Rectal smooth muscle tissue (tissue), 1 donor: Measurements from ENCODE around the gene SHROOM3.

Source experiments
- H3K27ac ChIP-seq: one replicate; pipeline ENCODE4 v1.7.0; 2013; ENCODE audit warnings: low read depth, low read length, inconsistent platforms
- H3K27me3 ChIP-seq: one replicate; pipeline ENCODE4 v1.7.0; 2013; ENCODE audit warnings: low read length; ENCODE audit not compliant: control insufficient read depth, insufficient read depth
- H3K36me3 ChIP-seq: one replicate; pipeline ENCODE4 v1.7.0; 2013; ENCODE audit warnings: low read length; ENCODE audit not compliant: control insufficient read depth, insufficient read depth
- H3K4me1 ChIP-seq: one replicate; pipeline ENCODE4 v1.7.0; 2013; ENCODE audit warnings: low read length; ENCODE audit not compliant: control insufficient read depth, insufficient read depth
- H3K4me3 ChIP-seq: one replicate; pipeline ENCODE4 v1.7.0; 2013; ENCODE audit warnings: low read length
- H3K9ac ChIP-seq: one replicate; pipeline ENCODE4 v1.7.0; 2013; ENCODE audit warnings: low read length

SHROOM3 gene

DNA sequence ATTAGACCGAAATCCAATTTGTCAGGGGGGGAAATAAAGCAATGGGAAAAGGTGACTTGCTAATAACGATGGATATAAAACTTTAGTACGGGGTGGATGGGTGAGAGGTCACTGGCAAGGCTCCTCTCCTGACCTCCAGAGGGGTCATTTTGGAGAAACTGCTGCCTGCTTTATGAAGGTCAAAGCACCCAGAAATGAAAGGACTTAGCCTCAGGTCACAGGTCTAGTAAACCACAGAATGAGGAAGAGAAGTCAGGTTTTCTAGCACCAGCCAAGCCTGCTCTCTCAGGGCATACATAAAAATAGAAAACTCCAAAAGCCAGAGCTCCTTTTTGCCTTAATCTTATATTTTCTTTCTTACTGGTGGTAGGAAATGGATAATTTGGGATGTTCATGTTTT lies 134.2 kb downstream of the SHROOM3 start:
- no peaks in the 10 kb centered on the region for H3K36me3 ChIP-seq
- no peaks in the 10 kb centered on the region for H3K27me3 ChIP-seq
- peaks cover 3% of the 10 kb centered on the region for H3K4me1 ChIP-seq
- no peak overlapping the region for H3K9ac ChIP-seq
- no peak overlapping the region for H3K27ac ChIP-seq
- H3K4me3 ChIP-seq, result no peak overlapping the region

GRCh38 chr4:76569706-76570105 lies 134.7 kb downstream of the SHROOM3 start:
- no peak overlapping the region for H3K9ac ChIP-seq
- H3K27ac ChIP-seq, result no peak overlapping the region
- H3K27me3 ChIP-seq, result no peaks in the 10 kb centered on the region

GRCh38 chr4:76570141-76570973 lies 135.3 kb downstream of the SHROOM3 start:
- Histone ChIP-seq H3K36me3 (no peaks in the 10 kb centered on the region), H3K9ac (no peak overlapping the region), H3K4me3 (no peak overlapping the region), H3K4me1 (peaks cover 3% of the 10 kb centered on the region), H3K27ac (no peak overlapping the region), H3K27me3 (no peaks in the 10 kb centered on the region)

More at GRCh38 chr4:76569706-76570105, 134.7 kb downstream of the SHROOM3 start:
- Histone ChIP-seq H3K36me3 (no peaks in the 10 kb centered on the region), H3K4me1 (peaks cover 3% of the 10 kb centered on the region), H3K4me3 (no peak overlapping the region)

GRCh38 chr4:76571274-76571673 lies 136.2 kb downstream of the SHROOM3 start:
- Histone ChIP-seq H3K36me3 (no peaks in the 10 kb centered on the region), H3K4me3 (no peak overlapping the region), H3K27me3 (no peaks in the 10 kb centered on the region), H3K9ac (no peak overlapping the region), H3K4me1 (peaks cover 3% of the 10 kb centered on the region), H3K27ac (no peak overlapping the region)

GRCh38 chr4:76572224-76572623 lies 137.2 kb downstream of the SHROOM3 start:
- no peak overlapping the region for H3K27ac ChIP-seq
- no peak overlapping the region for H3K4me3 ChIP-seq
- H3K4me1 ChIP-seq, result peaks cover 3% of the 10 kb centered on the region
- H3K36me3 ChIP-seq, result no peaks in the 10 kb centered on the region
- H3K9ac ChIP-seq, result no peak overlapping the region
- no peaks in the 10 kb centered on the region for H3K27me3 ChIP-seq

DNA sequence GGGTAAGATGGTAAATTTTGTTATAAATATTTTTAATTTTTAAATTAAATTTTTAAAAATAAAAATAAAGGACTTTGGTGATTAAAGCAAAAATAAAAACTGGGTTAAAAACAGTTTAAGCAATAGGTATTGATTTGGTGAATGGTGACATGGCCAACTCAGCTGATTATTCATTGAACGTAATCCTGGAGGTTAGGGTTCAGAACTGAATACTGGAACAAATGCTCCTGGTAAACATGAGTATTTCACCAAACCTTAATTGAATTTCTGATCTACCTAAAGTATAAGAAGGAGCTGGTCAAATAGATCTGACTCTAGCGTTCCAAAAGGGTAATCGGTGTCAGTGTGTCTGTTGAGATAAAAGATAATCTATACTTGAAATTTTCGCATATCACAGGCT lies 141.8 kb downstream of the SHROOM3 start:
- H3K4me3 ChIP-seq, result no peak overlapping the region
- H3K36me3 ChIP-seq, result no peaks in the 10 kb centered on the region
- H3K27ac ChIP-seq, result no peak overlapping the region
- no peaks in the 10 kb centered on the region for H3K4me1 ChIP-seq
- no peak overlapping the region for H3K9ac ChIP-seq
- H3K27me3 ChIP-seq, result no peaks in the 10 kb centered on the region

GRCh38 chr4:76578002-76578560 lies 143.1 kb downstream of the SHROOM3 start:
- Histone ChIP-seq H3K27me3 (no peaks in the 10 kb centered on the region), H3K36me3 (no peaks in the 10 kb centered on the region), H3K4me3 (no peak overlapping the region), H3K9ac (no peak overlapping the region), H3K4me1 (no peaks in the 10 kb centered on the region), H3K27ac (no peak overlapping the region)

GRCh38 chr4:76579596-76580375 lies 144.8 kb downstream of the SHROOM3 start:
- H3K4me1 ChIP-seq, result peaks cover 6% of the 10 kb centered on the region
- H3K4me3 ChIP-seq, result no peak overlapping the region
- H3K27ac ChIP-seq, result no peak overlapping the region
- no peaks in the 10 kb centered on the region for H3K27me3 ChIP-seq
- no peak overlapping the region for H3K9ac ChIP-seq
- no peaks in the 10 kb centered on the region for H3K36me3 ChIP-seq

DNA sequence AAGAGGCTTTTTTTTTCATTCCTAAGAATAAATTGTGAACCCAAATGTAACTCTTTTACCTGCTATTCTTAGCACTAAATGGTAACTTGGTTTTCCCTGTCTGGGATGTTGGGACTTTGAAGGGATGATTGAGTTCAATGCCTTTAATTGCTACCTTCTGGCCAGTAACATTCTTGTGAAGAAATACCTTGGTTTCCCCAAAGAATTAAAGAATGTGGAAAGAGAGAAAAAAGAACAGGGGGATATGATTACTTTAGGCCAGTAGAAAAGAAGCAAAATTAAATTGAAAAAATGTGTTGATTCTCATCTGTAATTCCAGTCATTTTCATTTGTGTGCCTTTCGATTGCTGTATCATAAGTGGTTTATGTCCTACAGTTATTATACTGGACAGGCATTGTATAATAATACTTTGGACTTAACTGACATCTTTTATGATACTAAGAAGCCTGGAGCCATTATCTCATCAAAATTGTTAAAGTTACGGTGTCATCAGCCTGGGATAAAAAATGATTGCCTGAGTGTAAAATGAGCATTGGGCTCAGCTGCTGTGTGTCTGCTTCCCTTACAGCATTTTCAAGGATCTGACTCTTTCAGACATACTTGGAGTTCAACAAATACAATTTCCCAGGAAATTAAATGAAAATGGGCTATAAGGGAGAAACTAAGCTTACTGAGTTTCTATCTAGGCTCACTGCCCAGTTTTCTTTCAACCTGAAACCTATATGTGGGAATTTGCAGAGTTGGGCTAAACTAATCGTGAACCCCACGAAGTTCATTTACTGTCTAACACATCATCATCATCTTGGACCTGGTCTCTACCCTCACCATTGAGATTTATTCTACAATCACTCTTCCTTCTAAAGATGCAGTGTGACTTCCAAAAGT lies 146.3 kb downstream of the SHROOM3 start:
- no peaks in the 10 kb centered on the region for H3K36me3 ChIP-seq
- no peak overlapping the region for H3K27ac ChIP-seq
- no peak overlapping the region for H3K9ac ChIP-seq
- H3K27me3 ChIP-seq, result no peaks in the 10 kb centered on the region
- H3K4me1 ChIP-seq, result peaks cover 13% of the 10 kb centered on the region
- H3K4me3 ChIP-seq, result no peak overlapping the region

DNA sequence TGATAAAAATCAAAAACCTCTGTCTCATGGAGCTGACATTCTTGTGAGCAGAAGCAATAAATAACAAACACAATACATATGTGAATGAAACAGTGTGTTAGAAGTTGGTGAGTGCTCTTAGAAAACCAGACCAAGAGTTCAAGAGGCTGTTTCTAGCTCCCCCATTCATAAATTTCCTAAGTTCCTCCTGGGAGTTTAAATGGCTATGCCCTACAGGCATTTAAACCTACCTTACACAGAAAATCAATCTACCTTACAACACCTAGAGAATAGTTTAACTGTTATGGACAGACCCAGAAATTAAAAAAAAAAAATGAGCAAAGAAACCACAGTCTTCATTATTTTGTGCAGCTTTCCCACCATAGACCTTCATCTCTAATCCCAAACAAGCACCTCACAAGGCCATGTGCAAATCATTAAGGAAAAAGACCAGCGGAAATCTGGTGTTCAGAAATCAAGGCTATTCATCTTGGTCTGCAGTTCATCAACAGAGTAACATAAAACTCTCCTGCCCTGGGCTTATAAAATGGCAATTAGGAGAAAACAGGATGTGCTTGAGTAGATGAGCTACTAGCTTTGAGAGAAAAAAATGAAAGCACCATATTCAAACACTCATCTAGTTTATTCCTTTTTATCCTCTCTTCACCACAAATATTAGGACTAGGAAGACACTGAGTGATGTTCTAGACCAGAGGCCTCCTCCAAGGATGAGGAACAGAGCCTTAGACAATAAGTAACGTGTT lies 147.2 kb downstream of the SHROOM3 start:
- H3K36me3 ChIP-seq, result no peaks in the 10 kb centered on the region
- H3K9ac ChIP-seq, result no peak overlapping the region
- no peak overlapping the region for H3K27ac ChIP-seq
- H3K4me1 ChIP-seq, result peaks cover 13% of the 10 kb centered on the region
- no peak overlapping the region for H3K4me3 ChIP-seq
- H3K27me3 ChIP-seq, result no peaks in the 10 kb centered on the region

DNA sequence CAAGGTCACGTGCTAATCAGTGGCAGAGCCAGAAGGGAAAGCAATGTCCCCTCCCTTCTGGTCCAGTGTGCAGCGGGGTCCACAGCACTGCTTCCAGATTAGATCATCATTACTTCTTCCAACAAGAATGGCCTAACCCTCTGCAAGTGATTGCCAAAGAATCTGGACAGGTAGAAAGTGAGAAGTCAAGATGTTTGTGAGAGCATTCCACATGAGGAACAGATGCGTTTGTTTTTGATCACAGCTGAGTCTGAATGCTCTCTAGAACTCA lies 147.7 kb downstream of the SHROOM3 start:
- peaks cover 13% of the 10 kb centered on the region for H3K4me1 ChIP-seq
- no peak overlapping the region for H3K4me3 ChIP-seq
- no peaks in the 10 kb centered on the region for H3K36me3 ChIP-seq
- H3K9ac ChIP-seq, result no peak overlapping the region
- H3K27me3 ChIP-seq, result no peaks in the 10 kb centered on the region
- H3K27ac ChIP-seq, result no peak overlapping the region
